DMS 273 treated with DMSO at 0.1 percent for 48 hours (cell line): ENCODE data around the gene OXNAD1.

Experiments used
- DNase-seq: peaks from one replicate; lab custom pipeline; 2025; lab: John Stamatoyannopoulos, UW

Gene OXNAD1

GRCh38 chr3:16264708-16265454, at the start of gene OXNAD1, which contains the start of gene DPH3:
Gene OXNAD1, plus strand, starts transcription at chr3:16265212. Its CDS starts 5,741 bp downstream, at chr3:16270953.
Gene DPH3, minus strand, starts transcription at chr3:16264943. Its CDS starts 67 bp downstream, at chr3:16264876.
- DNase-seq: peak; percentile 91

DNA sequence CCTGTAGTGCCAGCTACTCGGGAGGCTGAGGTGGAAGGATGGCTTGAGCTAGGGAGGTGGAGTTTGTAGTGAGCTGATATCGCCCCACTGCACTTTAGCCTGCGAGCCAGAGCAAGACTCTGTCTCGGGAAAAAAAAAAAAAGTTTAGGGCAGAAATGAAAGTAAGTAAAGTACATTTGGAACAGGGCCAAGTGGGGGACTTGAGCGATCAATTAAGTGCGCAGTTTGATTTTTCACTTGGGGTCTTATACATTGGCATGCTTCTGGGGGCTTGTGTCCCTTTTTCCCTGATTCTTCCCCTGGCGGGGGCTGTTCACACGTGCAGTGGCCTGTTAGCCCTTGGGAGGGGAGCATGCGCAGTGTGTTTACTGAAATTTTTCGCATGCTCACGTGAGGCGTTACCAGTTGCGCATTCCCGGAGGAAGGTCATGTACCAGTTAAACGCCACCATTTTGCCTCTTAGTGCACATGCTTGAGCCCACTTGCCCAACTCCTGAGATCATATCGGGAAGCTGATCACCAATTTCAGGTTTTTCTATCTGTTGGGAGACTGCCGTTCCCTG, 48.6 kb upstream of the OXNAD1 start:
- no peak for DNase-seq

- DNase-seq: no peak
These were observed 45.2 kb upstream of the OXNAD1 start for GRCh38 chr3:16219777-16220176.

DNA sequence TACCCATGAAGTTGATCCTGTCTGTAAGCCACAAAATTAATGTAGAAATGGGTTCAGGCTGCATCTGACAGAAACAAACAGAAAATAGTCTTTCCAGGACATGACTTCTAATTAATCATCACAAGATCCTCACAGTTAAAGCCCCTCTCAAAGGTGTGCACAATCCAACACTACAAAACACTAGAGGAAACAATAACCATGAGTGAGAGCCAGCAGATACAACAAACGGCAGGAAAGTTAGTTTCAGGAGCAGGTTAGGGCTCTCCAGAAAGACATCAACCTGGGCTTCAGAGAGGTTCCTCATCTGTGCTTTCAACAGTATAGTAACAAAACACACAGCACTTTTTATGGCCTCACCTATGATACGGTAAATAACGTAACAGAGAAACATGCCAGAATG, 43.0 kb upstream of the OXNAD1 start:
- no peak for DNase-seq

GRCh38 chr3:16222547-16222946, 42.5 kb upstream of the OXNAD1 start:
- no peak for DNase-seq

- no peak for DNase-seq
These were observed 40.7 kb upstream of the OXNAD1 start for GRCh38 chr3:16224325-16224724.

DNA sequence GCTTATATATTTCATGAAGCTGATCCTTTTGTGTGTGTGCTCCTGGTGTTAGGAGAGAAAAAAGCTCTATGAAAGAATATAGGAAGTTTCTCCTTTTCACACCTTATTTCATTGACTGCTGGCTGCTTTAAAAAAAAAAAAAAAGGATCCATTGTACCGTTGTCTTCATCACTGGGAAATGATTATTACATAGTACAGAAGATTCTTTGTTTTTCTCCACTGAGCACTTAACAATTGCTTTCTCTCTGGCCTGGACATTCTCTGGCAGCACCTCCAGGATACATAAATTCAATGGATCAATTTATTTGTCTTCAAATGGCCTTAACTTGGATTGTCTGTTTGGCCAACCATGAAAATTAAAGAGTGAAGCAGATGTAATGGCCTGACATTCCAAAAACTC, 37.4 kb upstream of the OXNAD1 start:
- DNase-seq: no peak

GRCh38 chr3:16229681-16230080, 35.3 kb upstream of the OXNAD1 start:
- DNase-seq: no peak

DNA sequence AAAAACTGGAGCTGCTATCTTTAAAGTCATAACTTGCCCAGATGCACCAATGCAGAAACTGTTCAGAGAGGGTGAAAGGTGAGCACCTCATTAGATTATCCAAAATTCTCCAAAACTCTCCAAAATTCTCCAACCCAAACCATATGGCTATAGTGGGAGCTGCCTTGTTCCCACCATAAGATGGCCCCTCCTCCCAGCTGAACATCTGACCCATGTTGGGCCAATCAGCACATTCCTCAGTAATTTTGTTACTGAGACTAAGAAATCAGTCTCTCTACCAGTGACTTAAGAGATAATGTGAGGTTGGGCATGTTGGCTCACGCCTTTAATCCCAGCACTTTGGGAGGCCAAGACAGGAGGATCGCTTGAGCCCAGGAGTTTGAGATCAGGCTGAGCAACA, 33.0 kb upstream of the OXNAD1 start:
- no peak for DNase-seq

DNA sequence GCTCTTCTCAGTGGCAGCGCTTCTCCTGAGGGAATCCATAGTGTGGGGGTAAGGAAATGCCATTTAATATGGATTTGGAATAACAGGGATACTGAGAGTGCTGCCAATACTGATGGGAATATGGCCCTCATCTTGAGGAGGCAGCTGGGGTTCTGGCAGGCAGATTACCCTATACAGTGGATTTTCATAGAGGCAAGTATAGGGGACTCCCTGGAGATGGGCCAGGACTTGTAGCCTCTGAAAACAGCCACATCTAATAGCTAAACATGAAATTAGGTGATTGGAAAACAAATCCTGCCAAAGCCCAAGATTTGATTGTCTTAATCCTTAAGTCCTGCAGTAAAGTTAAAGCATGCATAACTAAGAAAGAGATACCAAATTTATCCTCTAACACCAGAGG, 31.2 kb upstream of the OXNAD1 start:
- DNase-seq: no peak

- DNase-seq: no peak
These were observed 30.7 kb upstream of the OXNAD1 start for GRCh38 chr3:16234281-16234680.

DNA sequence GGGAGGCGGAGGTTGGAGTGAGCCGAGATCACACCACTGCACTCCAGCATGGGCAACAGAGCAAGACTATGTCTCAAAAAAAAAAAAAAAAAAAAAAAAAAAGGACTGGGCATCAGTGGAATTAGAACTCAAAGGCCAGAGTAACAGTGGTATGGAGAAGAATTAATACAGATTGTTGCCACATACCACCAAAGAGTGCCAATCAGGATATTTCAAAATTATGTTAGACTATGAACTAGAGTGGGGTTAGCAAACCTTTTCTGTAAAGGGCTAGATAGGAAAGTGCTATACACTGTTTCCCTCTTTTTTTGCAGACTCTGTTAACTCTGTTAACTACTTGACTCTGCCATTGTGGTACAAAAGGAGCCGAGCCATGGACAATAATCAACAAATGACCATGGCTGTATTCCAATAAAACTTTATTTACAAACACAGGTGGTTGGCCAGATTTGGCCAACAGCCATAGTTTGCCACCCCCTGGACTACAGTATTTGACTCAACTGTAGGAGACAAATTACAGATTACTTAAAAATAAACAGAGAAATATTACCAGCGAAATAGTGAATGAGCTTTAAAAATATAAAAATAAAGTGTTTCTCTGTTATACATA, 28.9 kb upstream of the OXNAD1 start:
- no peak for DNase-seq

DNA sequence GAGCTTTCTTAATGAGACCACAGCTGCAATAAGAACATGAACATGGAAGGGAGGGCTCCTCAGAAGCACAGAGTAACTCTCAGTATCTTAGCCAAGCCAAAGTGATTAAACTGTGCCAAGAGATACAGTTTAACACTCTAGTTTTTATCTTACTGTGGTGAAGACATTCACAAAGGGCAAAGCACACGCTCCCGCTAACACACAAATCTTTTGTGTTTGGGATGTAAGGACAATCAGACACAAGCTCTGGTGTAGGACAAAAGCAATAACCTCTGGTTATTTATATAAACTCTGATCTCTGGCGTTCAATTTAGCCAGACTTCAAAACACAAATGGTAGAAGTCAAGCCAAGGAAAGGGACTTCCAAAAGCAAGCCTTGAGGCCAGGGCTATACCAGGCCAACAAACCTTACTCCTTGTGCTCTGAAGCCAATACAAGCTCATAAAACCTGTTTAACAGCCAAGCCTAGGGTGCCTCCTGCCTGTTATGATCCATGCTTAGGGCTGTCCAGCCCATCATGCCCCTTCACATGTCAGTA, 28.1 kb upstream of the OXNAD1 start:
- no peak for DNase-seq

- no peak for DNase-seq
These were observed 25.8 kb upstream of the OXNAD1 start for GRCh38 chr3:16239086-16239770.

DNA sequence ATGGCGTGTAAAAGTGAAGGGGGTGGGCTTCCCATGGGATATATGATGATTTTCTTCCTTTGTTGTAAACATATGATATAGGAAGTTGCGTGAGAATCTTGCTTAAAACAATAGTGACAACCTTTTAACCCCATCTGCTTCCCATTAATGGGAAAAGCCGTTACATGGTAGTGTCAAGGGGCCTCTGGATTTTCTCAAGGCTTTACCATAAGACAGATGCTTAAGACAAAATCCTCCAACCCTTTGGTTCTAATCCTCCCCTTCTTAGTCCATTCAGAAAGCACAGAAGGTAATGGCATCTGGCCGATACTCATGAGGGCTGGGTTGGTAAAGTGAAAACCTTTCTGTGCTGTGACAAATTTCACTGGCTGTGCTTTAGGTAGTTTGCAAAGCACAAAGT, 25.2 kb upstream of the OXNAD1 start:
- DNase-seq: no peak

DNA sequence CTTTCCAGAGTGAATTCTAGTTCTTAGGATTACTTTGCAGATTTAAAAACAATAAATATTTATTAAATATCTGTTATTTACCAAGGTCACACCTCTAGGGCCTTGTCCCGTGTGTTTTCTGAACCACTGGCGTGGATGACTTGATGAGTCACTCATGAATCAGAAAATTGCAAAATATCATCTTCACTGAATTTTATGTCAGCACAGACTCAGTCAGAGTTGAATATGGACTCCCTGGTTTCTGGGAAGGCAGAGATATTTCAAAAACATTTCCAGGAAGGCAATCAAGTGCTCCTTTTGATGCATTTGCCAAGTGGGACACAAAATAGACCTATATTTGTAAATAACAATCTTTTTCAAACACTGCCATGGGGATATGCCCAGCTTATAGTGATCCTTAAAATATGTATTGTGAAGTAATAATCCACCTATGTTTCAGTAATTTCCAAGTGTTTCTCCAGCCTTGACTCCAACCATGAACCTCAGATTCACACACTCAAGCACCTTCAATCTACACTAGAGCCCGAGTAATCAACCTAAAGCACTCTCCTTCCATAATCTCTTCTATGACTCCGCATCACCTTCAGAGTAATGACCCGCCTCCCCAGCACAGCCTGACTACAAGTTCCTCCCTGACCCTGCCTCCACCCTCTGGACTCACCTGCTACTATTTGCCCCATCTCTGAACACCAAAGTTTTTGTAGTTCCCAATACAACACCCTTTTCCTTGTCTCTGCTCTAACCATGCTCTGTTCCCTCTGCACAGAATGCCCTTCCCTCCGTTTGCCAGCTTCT, 24.6 kb upstream of the OXNAD1 start:
- DNase-seq: no peak

- DNase-seq: no peak
These were observed 23.8 kb upstream of the OXNAD1 start for GRCh38 chr3:16241225-16241624.

DNA sequence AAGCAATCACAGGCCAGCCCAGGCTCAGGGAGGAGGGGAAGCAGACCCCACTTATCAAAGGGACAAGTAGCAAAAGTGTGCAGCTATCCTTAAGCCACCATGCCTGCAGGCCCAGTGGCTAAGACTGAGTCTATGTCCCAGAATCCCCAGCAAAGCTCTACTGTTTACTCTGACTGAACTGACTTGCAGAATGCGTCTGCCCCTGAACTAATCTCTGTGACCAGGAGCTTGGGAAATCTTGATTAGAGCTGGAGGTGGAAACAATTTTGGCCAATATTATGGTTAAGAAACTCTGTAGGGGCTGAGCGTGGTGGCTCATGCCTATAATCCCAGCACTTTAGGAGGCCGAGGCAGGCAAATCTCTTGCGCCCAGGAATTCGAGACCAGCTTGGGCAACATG, 22.8 kb upstream of the OXNAD1 start:
- DNase-seq: no peak

- no peak for DNase-seq
These were observed 21.1 kb upstream of the OXNAD1 start for GRCh38 chr3:16243706-16244490.

DNA sequence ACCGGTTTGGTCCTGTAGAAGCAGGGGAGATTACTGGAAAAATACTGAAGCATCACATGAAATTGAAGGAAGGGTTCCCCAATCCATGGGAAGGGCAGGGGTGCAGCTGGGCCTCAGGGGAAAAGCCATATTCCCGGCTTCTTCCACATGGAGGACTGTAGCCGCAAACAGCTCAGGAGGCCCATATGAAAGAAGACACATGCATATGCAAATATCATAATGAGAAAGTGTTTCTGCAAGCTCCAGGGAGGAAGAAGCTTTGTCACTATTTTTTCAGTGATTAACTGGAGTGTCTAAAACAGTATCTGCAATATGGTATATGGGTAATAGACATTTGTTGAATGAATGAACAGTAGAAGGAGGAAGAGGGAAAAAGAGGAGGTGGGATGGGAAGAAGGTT, 19.4 kb upstream of the OXNAD1 start:
- no peak for DNase-seq
